ENCODE results near the gene ATG4A.

ATG4A gene

GRCh38 chrX:108072746-108073145, 18.8 kb upstream of the ATG4A start:
- Mint-ChIP-seq H3K27me3 (ENCODE audit: low read depth, poor library complexity) (peaks cover 6% of the 10 kb centered on the region), H3K36me3 (ENCODE audit: low read depth) (no peaks in the 10 kb centered on the region), H3K27ac (no peak overlapping the region), H3K9me3 (no peaks in the 10 kb centered on the region), H3K4me1 (peaks cover 7% of the 10 kb centered on the region), H3K4me3 (no peak overlapping the region)
- DNase-seq: no peak
- no peak for TF ChIP-seq CTCF (IDR thresholded peaks at IDR 0.05)

GRCh38 chrX:108081110-108081509, 10.5 kb upstream of the ATG4A start:
- TF ChIP-seq CTCF (IDR thresholded peaks at IDR 0.05): no peak

GRCh38 chrX:108087792-108088191, 3.8 kb upstream of the ATG4A start:
- DNase-seq: no peak
- Mint-ChIP-seq H3K36me3 (ENCODE audit: low read depth) (peaks cover 41% of the 10 kb centered on the region), H3K27ac (no peak overlapping the region), H3K27me3 (ENCODE audit: low read depth, poor library complexity) (no peaks in the 10 kb centered on the region), H3K4me1 (peaks cover 17% of the 10 kb centered on the region), H3K4me3 (no peak overlapping the region), H3K9me3 (no peaks in the 10 kb centered on the region)
- no peak for TF ChIP-seq CTCF (IDR thresholded peaks at IDR 0.05)

More at GRCh38 chrX:108081110-108081509, 10.5 kb upstream of the ATG4A start:
- no peaks in the 10 kb centered on the region for H3K9me3 Mint-ChIP-seq
- H3K36me3 Mint-ChIP-seq (ENCODE audit: low read depth): peaks cover 21% of the 10 kb centered on the region
- H3K4me1 Mint-ChIP-seq: no peaks in the 10 kb centered on the region
- no peak overlapping the region for H3K4me3 Mint-ChIP-seq
- no peak for DNase-seq
- H3K27ac Mint-ChIP-seq: no peak overlapping the region
- H3K27me3 Mint-ChIP-seq (ENCODE audit: low read depth, poor library complexity): peaks cover 6% of the 10 kb centered on the region

- DNase-seq: no peak
- peak overlapping the region; percentile 69 for H3K4me3 Mint-ChIP-seq
- TF ChIP-seq CTCF (IDR thresholded peaks at IDR 0.05): no peak
- peaks cover 17% of the 10 kb centered on the region for H3K4me1 Mint-ChIP-seq
- peaks cover 37% of the 10 kb centered on the region for H3K36me3 Mint-ChIP-seq (ENCODE audit: low read depth)
- peaks cover 6% of the 10 kb centered on the region for H3K27me3 Mint-ChIP-seq (ENCODE audit: low read depth, poor library complexity)
- H3K9me3 Mint-ChIP-seq: no peaks in the 10 kb centered on the region
- H3K27ac Mint-ChIP-seq: no peak overlapping the region
These were observed 3.1 kb upstream of the ATG4A start for GRCh38 chrX:108088511-108088910.

GRCh38 chrX:108090491-108091263, 901 bp upstream of the ATG4A start:
- Mint-ChIP-seq H3K4me3 (no peak overlapping the region), H3K36me3 (ENCODE audit: low read depth) (peaks cover 25% of the 10 kb centered on the region)

More at GRCh38 chrX:108090491-108091263, 901 bp upstream of the ATG4A start:
- H3K27ac Mint-ChIP-seq: no peak overlapping the region
- H3K4me1 Mint-ChIP-seq: peaks cover 17% of the 10 kb centered on the region
- no peak for DNase-seq
- H3K27me3 Mint-ChIP-seq (ENCODE audit: low read depth, poor library complexity): peaks cover 13% of the 10 kb centered on the region
- no peaks in the 10 kb centered on the region for H3K9me3 Mint-ChIP-seq
- no peak for TF ChIP-seq CTCF (IDR thresholded peaks at IDR 0.05)
